Lower leg skin (tissue), 3 donors: Measurements from ENCODE around the gene TMEM9.

Experiments used
- POLR2A ChIP-seq, 2 donors: fragments of 450-650 bp; IDR thresholded peaks; one replicate each; pipeline ENCODE4 v1.6.1; 2016 to 2017; ENCODE audit warnings: antibody characterized with exemption in 2 of 2, mild to moderate bottlenecking in 1 of 2, moderate library complexity in 1 of 2
- TF ChIP-seq, protein P1 (sequence below), 3 donors: fragments of 450-650 bp; IDR thresholded peaks; one replicate each; pipeline ENCODE4 v1.5.1; 2016; ENCODE audit warnings: antibody characterized with exemption in 3 of 3, mild to moderate bottlenecking in 3 of 3, moderate library complexity in 2 of 3

DNA sequence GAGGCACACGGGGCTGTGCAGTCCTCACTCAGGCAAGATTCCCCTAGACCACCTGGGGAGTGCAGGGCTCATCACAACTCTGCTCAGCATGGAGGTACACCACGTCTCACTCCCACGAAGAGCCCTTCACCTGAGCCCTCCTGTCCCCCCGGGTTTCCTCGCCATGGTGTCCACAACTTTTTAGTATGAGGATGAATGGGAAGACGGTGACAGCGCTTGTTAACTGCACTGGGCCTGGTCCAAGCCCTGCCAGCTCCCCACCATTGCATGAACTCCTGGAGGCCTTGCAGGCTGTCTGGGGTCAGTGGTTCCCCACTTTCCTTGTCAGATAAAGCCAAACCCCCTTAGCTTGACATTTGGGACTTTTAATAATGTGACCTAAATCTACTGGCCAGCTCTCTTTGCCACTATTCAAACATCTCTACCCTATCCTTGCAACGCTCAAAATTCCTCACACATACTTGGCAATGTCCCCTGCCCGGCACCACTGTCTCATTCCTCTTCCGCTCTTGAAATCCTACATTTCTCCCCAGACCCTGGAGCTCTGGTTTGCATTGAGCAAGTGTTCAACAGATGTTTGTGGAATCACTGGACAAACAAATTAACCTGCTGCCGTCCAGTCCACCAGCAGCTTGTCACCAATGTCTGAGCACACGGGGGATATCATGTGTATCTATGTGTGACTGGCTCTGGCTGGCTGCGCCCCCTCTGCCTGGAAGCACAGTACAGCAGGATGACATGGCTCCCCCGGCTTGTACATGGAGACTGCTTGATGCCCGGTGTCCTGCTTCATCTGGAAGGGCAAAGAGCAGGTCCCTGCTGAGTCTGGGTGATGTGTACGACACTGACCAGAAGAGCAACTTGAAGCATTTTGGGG, 11.2 kb downstream of the TMEM9 start:
- TF ChIP-seq, protein P1, sequence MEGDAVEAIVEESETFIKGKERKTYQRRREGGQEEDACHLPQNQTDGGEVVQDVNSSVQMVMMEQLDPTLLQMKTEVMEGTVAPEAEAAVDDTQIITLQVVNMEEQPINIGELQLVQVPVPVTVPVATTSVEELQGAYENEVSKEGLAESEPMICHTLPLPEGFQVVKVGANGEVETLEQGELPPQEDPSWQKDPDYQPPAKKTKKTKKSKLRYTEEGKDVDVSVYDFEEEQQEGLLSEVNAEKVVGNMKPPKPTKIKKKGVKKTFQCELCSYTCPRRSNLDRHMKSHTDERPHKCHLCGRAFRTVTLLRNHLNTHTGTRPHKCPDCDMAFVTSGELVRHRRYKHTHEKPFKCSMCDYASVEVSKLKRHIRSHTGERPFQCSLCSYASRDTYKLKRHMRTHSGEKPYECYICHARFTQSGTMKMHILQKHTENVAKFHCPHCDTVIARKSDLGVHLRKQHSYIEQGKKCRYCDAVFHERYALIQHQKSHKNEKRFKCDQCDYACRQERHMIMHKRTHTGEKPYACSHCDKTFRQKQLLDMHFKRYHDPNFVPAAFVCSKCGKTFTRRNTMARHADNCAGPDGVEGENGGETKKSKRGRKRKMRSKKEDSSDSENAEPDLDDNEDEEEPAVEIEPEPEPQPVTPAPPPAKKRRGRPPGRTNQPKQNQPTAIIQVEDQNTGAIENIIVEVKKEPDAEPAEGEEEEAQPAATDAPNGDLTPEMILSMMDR (IDR thresholded peaks at IDR 0.05), result no peak
- no peak for TF ChIP-seq POLR2A (IDR thresholded peaks at IDR 0.05)
